GM23338 (cell line): ENCODE data around the gene NSUN7.
A peak's percentile ranks its signal among the peaks of the same experiment; 100 is the strongest.

Experiments
- CREB1 ChIP-seq: fragments of 250-450 bp; sonication (Bioruptor Pico); IDR thresholded peaks from 2 replicates; pipeline ENCODE4 v1.5.0; 2020; ENCODE audit warnings: low read depth, mild to moderate bottlenecking, moderate library complexity
- EZH2 ChIP-seq: fragments of 200-600 bp; sonication (generic); IDR thresholded peaks from one replicate; pipeline ENCODE4 v1.8.0; 2017; ENCODE audit warnings: antibody characterized with exemption, mild to moderate bottlenecking, low read depth; ENCODE audit not compliant: unreplicated experiment
- EZH2phosphoT487 ChIP-seq: fragments of 200-600 bp; sonication (generic); IDR thresholded peaks from one replicate; pipeline ENCODE4 v1.8.1; 2018; ENCODE audit warnings: antibody characterized with exemption; ENCODE audit not compliant: unreplicated experiment
- JUNB ChIP-seq: IDR thresholded peaks from one replicate; pipeline ENCODE4 v1.6.1; 2016; ENCODE audit warnings: antibody characterized with exemption; ENCODE audit not compliant: unreplicated experiment
- NANOG ChIP-seq: IDR thresholded peaks from 2 replicates; pipeline ENCODE4 v1.6.1; 2016; ENCODE audit warnings: antibody characterized with exemption, borderline replicate concordance
- POLR2AphosphoS5 ChIP-seq: IDR thresholded peaks from 2 replicates; pipeline ENCODE4 v1.6.1; 2016; ENCODE audit warnings: antibody characterized with exemption, low read depth
- STAT1 ChIP-seq: IDR thresholded peaks from one replicate; pipeline ENCODE4 v1.6.1; 2016; ENCODE audit warnings: antibody characterized with exemption; ENCODE audit not compliant: unreplicated experiment
- ZNF331 ChIP-seq: fragments of 250-450 bp; sonication (Bioruptor Pico); IDR thresholded peaks from 2 replicates; pipeline ENCODE4 v1.5.0; 2020; ENCODE audit warnings: low read depth, mild to moderate bottlenecking, moderate library complexity
- TF ChIP-seq, protein P1 (sequence below), 2 experiments: fragments of 200-600 bp in 1 of 2; sonication (generic) in 1 of 2; conservative IDR thresholded peaks; 2 replicates each; pipeline versions ENCODE4 v1.5.1 to v1.6.1; 2016 to 2017; ENCODE audit warnings: antibody characterized with exemption in 2 of 2, low read depth in 2 of 2, mild to moderate bottlenecking in 2 of 2, moderate library complexity in 1 of 2
- TF ChIP-seq, protein P2 (sequence below): IDR thresholded peaks from one replicate; pipeline ENCODE4 v1.6.1; 2018; ENCODE audit warnings: antibody characterized with exemption; ENCODE audit not compliant: unreplicated experiment
- TF ChIP-seq, protein P3 (sequence below): IDR thresholded peaks from 2 replicates; pipeline ENCODE4 v1.6.1; 2016; ENCODE audit warnings: antibody characterized with exemption
- TF ChIP-seq, protein P4 (sequence below): fragments of 250-450 bp; sonication (Bioruptor Pico); IDR thresholded peaks from 2 replicates; pipeline ENCODE4 v1.5.0; 2020; ENCODE audit warnings: mild to moderate bottlenecking, moderate library complexity

DNA sequence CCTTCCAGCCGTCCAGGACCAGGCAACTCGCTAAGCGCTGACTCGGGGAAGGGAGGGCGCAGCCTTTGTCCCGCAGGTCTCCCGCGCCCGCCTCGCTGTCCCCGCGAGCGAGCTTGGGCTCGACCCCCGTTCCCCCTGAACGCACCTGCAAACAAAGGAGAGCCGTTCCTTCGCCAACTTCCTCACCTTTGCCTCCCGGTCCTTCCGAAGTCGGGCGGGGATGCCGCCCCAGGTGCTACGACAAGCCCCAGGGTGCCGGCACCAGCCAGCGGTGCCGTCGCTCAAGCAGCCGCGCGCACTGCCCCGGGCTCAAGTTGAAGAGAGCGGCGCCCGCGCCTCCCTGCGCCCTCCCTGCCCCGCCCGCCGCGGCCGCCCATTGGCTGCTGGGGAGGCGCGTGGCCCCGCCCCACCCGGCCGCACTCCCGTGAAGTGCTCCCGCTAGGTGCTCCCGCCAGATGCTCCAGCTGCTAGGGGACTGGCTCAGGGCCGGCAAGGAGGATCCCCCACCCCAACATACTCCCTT, 107.1 kb downstream of the NSUN7 start:
- TF ChIP-seq EZH2 (no peak), POLR2AphosphoS5 (peak; percentile 94), EZH2phosphoT487 (no peak), JUNB (no peak), NANOG (no peak), CREB1 (CRISPR knock-in tag) (no peak), STAT1 (no peak), ZNF331 (no peak)
- TF ChIP-seq, protein P1, sequence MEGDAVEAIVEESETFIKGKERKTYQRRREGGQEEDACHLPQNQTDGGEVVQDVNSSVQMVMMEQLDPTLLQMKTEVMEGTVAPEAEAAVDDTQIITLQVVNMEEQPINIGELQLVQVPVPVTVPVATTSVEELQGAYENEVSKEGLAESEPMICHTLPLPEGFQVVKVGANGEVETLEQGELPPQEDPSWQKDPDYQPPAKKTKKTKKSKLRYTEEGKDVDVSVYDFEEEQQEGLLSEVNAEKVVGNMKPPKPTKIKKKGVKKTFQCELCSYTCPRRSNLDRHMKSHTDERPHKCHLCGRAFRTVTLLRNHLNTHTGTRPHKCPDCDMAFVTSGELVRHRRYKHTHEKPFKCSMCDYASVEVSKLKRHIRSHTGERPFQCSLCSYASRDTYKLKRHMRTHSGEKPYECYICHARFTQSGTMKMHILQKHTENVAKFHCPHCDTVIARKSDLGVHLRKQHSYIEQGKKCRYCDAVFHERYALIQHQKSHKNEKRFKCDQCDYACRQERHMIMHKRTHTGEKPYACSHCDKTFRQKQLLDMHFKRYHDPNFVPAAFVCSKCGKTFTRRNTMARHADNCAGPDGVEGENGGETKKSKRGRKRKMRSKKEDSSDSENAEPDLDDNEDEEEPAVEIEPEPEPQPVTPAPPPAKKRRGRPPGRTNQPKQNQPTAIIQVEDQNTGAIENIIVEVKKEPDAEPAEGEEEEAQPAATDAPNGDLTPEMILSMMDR (conservative IDR thresholded peaks at IDR 0.05; ENCODE audit: low read depth in 2 of 2): no peak
- TF ChIP-seq, protein P2, sequence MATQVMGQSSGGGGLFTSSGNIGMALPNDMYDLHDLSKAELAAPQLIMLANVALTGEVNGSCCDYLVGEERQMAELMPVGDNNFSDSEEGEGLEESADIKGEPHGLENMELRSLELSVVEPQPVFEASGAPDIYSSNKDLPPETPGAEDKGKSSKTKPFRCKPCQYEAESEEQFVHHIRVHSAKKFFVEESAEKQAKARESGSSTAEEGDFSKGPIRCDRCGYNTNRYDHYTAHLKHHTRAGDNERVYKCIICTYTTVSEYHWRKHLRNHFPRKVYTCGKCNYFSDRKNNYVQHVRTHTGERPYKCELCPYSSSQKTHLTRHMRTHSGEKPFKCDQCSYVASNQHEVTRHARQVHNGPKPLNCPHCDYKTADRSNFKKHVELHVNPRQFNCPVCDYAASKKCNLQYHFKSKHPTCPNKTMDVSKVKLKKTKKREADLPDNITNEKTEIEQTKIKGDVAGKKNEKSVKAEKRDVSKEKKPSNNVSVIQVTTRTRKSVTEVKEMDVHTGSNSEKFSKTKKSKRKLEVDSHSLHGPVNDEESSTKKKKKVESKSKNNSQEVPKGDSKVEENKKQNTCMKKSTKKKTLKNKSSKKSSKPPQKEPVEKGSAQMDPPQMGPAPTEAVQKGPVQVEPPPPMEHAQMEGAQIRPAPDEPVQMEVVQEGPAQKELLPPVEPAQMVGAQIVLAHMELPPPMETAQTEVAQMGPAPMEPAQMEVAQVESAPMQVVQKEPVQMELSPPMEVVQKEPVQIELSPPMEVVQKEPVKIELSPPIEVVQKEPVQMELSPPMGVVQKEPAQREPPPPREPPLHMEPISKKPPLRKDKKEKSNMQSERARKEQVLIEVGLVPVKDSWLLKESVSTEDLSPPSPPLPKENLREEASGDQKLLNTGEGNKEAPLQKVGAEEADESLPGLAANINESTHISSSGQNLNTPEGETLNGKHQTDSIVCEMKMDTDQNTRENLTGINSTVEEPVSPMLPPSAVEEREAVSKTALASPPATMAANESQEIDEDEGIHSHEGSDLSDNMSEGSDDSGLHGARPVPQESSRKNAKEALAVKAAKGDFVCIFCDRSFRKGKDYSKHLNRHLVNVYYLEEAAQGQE: no peak
- TF ChIP-seq, protein P3, sequence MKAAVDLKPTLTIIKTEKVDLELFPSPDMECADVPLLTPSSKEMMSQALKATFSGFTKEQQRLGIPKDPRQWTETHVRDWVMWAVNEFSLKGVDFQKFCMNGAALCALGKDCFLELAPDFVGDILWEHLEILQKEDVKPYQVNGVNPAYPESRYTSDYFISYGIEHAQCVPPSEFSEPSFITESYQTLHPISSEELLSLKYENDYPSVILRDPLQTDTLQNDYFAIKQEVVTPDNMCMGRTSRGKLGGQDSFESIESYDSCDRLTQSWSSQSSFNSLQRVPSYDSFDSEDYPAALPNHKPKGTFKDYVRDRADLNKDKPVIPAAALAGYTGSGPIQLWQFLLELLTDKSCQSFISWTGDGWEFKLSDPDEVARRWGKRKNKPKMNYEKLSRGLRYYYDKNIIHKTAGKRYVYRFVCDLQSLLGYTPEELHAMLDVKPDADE: no peak
- TF ChIP-seq, protein P4, sequence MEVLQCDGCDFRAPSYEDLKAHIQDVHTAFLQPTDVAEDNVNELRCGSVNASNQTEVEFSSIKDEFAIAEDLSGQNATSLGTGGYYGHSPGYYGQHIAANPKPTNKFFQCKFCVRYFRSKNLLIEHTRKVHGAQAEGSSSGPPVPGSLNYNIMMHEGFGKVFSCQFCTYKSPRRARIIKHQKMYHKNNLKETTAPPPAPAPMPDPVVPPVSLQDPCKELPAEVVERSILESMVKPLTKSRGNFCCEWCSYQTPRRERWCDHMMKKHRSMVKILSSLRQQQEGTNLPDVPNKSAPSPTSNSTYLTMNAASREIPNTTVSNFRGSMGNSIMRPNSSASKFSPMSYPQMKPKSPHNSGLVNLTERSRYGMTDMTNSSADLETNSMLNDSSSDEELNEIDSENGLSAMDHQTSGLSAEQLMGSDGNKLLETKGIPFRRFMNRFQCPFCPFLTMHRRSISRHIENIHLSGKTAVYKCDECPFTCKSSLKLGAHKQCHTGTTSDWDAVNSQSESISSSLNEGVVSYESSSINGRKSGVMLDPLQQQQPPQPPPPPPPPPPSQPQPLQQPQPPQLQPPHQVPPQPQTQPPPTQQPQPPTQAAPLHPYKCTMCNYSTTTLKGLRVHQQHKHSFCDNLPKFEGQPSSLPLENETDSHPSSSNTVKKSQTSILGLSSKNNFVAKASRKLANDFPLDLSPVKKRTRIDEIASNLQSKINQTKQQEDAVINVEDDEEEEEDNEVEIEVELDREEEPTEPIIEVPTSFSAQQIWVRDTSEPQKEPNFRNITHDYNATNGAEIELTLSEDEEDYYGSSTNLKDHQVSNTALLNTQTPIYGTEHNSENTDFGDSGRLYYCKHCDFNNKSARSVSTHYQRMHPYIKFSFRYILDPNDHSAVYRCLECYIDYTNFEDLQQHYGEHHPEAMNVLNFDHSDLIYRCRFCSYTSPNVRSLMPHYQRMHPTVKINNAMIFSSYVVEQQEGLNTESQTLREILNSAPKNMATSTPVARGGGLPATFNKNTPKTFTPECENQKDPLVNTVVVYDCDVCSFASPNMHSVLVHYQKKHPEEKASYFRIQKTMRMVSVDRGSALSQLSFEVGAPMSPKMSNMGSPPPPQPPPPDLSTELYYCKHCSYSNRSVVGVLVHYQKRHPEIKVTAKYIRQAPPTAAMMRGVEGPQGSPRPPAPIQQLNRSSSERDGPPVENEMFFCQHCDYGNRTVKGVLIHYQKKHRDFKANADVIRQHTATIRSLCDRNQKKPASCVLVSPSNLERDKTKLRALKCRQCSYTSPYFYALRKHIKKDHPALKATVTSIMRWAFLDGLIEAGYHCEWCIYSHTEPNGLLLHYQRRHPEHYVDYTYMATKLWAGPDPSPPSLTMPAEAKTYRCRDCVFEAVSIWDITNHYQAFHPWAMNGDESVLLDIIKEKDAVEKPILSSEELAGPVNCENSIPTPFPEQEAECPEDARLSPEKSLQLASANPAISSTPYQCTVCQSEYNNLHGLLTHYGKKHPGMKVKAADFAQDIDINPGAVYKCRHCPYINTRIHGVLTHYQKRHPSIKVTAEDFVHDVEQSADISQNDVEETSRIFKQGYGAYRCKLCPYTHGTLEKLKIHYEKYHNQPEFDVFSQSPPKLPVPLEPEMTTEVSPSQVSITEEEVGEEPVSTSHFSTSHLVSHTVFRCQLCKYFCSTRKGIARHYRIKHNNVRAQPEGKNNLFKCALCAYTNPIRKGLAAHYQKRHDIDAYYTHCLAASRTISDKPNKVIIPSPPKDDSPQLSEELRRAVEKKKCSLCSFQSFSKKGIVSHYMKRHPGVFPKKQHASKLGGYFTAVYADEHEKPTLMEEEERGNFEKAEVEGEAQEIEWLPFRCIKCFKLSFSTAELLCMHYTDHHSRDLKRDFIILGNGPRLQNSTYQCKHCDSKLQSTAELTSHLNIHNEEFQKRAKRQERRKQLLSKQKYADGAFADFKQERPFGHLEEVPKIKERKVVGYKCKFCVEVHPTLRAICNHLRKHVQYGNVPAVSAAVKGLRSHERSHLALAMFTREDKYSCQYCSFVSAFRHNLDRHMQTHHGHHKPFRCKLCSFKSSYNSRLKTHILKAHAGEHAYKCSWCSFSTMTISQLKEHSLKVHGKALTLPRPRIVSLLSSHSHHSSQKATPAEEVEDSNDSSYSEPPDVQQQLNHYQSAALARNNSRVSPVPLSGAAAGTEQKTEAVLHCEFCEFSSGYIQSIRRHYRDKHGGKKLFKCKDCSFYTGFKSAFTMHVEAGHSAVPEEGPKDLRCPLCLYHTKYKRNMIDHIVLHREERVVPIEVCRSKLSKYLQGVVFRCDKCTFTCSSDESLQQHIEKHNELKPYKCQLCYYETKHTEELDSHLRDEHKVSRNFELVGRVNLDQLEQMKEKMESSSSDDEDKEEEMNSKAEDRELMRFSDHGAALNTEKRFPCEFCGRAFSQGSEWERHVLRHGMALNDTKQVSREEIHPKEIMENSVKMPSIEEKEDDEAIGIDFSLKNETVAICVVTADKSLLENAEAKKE (CRISPR knock-in tag): no peak
